Stimulated activated naive B cell treated with anti-CD40 and anti-IgM and Interleukin-4, amounts not matched to agents 10 μg/mL and 1 μg/mL and 100 μg/mL, for 72 hours (primary cell): ENCODE data around the gene COQ8A.
"Not testable (repeated sequence)": the region's sequence is repeated elsewhere in the genome, so short reads cannot be mapped to it uniquely, and the experiment has no call there.

Experiments used
- ATAC-seq, 2 donors: fragments of 150-1000 bp; cut with Tn5 transposase; replicated peaks; 2 replicates each; pipeline ENCODE4 v1.10.0; 2021; ENCODE audit warnings: moderate library complexity in 1 of 2
- DNase-seq: peaks from one replicate; pipeline ENCODE4 v3.0.0; 2021
- H3K27ac Mint-ChIP-seq: one replicate; pipeline ENCODE4 v1.8.0; 2022; ENCODE audit warnings: mild to moderate bottlenecking, mixed read lengths
- H3K27me3 Mint-ChIP-seq, 2 donors: one replicate each; pipeline ENCODE4 v1.8.0; 2022; ENCODE audit warnings: mixed read lengths in 2 of 2
- H3K36me3 Mint-ChIP-seq, 2 donors: one replicate each; pipeline ENCODE4 v1.8.0; 2022; ENCODE audit warnings: mixed read lengths in 2 of 2, mild to moderate bottlenecking in 1 of 2
- H3K4me1 Mint-ChIP-seq, 2 donors: one replicate each; pipeline ENCODE4 v1.8.0; 2022; ENCODE audit warnings: mixed read lengths in 2 of 2, mild to moderate bottlenecking in 1 of 2
- H3K4me3 Mint-ChIP-seq, 2 donors: one replicate each; pipeline ENCODE4 v1.8.0; 2022; ENCODE audit warnings: mild to moderate bottlenecking in 2 of 2, mixed read lengths in 2 of 2, moderate library complexity in 1 of 2
- H3K9me3 Mint-ChIP-seq, 2 donors: one replicate each; pipeline ENCODE4 v1.8.0; 2022; ENCODE audit warnings: mixed read lengths in 2 of 2, mild to moderate bottlenecking in 1 of 2

COQ8A gene

DNA sequence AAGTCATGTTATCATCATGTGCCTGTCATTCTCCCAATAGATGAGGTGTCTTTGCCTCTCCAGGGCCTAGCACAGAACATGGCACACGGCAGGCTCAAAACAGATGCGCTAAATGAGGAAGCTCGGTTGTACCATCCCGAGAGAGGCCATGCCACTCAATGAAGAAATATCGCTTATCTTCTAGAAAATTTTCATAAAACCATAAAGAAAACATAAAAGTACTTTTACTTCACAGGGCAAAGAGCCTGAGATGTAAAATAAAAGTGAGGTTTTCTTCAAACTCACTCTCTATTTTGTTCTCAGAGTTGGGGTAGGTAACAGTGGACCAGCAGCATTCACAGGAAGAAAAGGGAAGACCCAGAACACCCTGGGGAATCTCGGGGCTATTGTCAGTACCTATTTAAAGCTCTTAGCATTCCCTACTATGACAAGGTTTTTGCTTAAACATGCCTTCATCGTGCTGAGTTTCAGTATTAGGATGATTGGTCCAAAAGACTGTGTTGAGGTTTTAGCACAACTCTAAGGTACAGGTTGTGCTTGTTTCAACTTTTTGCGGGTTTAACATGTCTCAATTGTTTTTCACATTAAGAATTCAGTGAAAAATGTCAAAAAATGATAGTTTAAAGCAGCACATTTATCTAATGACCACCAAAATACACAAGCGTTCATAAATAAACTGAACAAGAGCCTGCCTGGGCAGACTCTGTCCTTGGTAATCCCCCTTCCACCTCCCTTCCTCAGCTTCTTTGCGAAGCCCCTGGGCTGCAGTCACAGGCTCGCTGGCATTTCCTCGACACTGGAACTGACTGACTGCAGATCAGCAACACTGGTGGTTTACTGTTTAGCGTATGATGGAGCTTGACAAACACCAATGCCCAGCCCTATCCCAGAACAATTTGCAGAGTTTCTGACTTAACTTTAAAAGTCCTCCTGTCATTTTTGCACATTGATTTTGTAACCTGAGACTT, 55.6 kb downstream of the COQ8A start:
- Mint-ChIP-seq H3K27me3 (peaks cover 0 to 4% of the 10 kb centered on the region in 2 donors), H3K4me3 (peak overlapping the region; percentile 45 to 67), H3K27ac (peak overlapping the region; percentile 81), H3K36me3 (peaks cover 2 to 9% of the 10 kb centered on the region in 2 donors), H3K4me1 (peaks cover 16 to 27% of the 10 kb centered on the region in 2 donors), H3K9me3 (peaks cover 0 to 9% of the 10 kb centered on the region in 2 donors)
- peak; percentile 65 for DNase-seq
- peak; percentile 93 to 96 for ATAC-seq

DNA sequence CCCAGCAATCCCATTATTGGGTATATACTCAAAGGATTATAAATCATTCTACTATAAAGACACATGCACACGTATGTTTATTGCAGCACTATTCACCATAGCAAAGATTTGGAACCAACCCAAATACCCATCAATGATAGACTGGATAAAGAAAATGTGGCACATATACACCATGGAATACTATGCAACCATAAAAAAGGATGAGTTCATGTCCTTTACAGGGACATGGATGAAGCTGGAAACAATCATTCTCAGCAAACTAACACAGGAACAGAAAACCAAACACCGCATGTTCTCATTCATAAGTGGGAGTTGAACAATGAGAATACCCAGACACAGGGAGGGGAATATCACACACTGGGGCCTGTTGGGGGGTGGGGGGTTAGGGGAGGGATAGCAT, 59.5 kb downstream of the COQ8A start:
- H3K27ac Mint-ChIP-seq, H3K4me3 Mint-ChIP-seq, H3K9me3 Mint-ChIP-seq, H3K36me3 Mint-ChIP-seq, ATAC-seq, H3K27me3 Mint-ChIP-seq, DNase-seq: not testable (repeated sequence)
- H3K4me1 Mint-ChIP-seq = peaks cover 13 to 19% of the 10 kb centered on the region in 2 donors

DNA sequence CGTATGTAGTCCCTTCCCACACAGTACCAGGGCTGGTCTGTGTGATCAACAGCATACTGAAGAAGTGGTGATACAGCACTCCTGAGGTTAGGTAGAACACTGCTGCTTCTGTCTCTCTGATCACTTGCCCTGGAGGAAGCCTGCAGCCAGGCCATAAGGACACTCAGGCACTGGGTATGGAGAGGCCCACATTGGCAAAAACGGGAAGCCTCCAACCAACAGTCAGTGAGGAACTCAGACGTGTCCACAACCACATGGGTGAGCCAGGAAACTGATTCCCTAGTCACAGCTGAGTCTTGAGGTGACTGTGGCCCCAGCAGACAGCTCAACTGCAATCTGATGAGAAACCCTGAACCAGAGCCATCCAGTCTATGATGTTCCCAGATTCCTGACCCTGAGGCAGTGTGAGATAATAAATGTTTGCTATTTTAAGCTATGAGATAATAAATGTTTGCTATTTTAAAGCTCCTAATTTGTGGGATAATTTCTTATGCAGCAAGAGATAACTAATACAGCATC, 62.5 kb downstream of the COQ8A start:
- DNase-seq (no peak), ATAC-seq (no peak)
- Mint-ChIP-seq H3K27ac (no peak overlapping the region), H3K4me1 (no peaks in the 10 kb centered on the region), H3K9me3 (peaks cover 0 to 6% of the 10 kb centered on the region in 2 donors), H3K36me3 (peaks cover 0 to 6% of the 10 kb centered on the region in 2 donors), H3K4me3 (no peak overlapping the region), H3K27me3 (peaks cover 0 to 4% of the 10 kb centered on the region in 2 donors)

DNA sequence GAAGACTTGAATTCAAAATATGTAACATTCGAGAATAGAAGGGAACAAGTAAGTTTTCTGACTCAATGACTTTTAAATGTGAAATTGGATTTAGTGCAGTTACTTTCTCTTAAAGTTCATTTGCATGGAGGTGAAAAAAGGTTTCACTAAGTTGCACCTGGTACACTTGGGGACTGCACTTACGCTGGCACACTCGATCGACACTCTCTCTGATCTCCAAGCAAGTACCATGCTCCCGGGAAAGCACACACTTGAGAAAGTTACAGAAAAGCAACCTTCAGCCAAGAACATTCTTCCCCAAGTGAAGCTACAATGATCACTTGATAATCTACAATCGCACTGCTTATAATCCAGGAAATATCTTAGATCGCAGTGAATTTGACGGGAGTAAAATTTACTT, 63.1 kb downstream of the COQ8A start:
- Mint-ChIP-seq H3K27ac (no peak overlapping the region), H3K27me3 (peaks cover 0 to 4% of the 10 kb centered on the region in 2 donors), H3K4me3 (no peak overlapping the region), H3K9me3 (peaks cover 0 to 4% of the 10 kb centered on the region in 2 donors), H3K36me3 (peaks cover 0 to 4% of the 10 kb centered on the region in 2 donors), H3K4me1 (no peaks in the 10 kb centered on the region)
- no peak for ATAC-seq
- DNase-seq = no peak

DNA sequence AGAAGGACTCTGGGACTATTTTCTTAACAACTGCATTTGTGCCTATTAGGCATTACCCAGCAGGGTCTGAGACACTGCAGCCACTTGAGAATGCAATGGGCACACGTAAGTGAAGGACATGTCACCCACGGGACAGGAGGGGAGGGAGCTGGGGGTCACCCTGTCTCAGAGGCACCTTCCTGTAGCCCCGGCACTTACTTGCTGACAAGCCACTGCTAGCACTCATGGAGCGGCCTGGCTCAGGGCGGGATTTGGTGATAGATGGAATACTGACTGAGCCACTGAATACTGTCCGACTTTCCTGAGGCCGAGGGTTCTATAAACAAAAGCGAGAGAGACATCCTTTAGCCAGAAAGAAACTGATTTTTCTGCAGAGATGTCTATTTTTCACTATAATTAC, 64.7 kb downstream of the COQ8A start:
- DNase-seq = no peak
- H3K36me3 Mint-ChIP-seq = no peaks in the 10 kb centered on the region
- no peaks in the 10 kb centered on the region for H3K4me1 Mint-ChIP-seq
- no peak overlapping the region for H3K27ac Mint-ChIP-seq
- no peak for ATAC-seq
- H3K4me3 Mint-ChIP-seq = no peak overlapping the region
- no peaks in the 10 kb centered on the region for H3K9me3 Mint-ChIP-seq
- no peaks in the 10 kb centered on the region for H3K27me3 Mint-ChIP-seq

DNA sequence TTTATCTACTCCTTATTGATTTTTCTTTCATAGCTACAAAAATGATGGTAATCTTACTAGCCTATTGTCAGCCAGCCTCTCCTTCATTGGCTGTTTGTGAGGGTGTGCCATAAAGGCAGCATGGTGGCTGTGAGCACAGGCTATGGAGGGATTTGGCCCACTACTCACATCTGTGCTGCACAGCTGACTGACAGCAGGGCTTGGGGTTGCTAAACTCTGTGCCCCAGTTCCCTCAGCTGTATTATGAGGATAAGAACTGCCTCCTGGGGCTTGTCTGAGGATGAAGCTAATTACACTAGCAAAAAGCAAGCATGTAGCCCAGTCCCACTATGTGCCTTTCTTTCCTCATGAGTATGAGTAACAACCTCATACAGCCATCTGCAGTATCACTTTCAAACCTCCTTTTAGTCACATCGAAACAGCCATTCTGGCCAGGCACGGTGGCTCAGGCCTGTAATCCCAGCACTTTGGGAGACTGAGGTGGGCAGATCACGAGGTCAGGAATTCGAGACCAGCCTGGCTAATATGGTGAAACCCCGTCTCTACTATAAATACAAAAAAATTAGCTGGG, 66.2 kb downstream of the COQ8A start:
- peaks cover 0 to 5% of the 10 kb centered on the region in 2 donors for H3K27me3 Mint-ChIP-seq
- no peak overlapping the region for H3K27ac Mint-ChIP-seq
- H3K4me1 Mint-ChIP-seq = no peaks in the 10 kb centered on the region
- no peak overlapping the region for H3K4me3 Mint-ChIP-seq
- no peak for ATAC-seq
- H3K36me3 Mint-ChIP-seq = no peaks in the 10 kb centered on the region
- H3K9me3 Mint-ChIP-seq = no peaks in the 10 kb centered on the region
- DNase-seq = no peak

DNA sequence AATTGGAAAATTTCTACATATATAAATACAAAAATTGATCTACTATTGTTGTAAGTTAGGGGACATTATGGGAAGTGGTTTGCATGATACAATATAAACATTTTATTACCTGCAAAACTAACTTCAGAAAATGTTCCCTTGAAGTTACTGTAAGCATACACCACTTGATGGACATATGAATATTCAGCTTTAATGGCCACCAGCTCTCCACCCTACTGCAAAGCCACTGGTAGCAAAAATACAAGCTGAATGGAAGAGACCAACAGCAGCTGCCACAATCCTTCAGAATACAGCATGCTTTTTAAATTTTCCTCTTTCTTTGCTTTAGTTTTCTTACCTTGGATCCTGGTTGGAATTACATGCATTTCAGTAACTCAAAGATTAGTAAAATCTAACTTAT, 69.8 kb downstream of the COQ8A start:
- DNase-seq (no peak), ATAC-seq (no peak)
- H3K27me3 Mint-ChIP-seq = peaks cover 0 to 5% of the 10 kb centered on the region in 2 donors
- H3K4me3 Mint-ChIP-seq = no peak overlapping the region
- H3K27ac Mint-ChIP-seq = no peak overlapping the region
- H3K36me3 Mint-ChIP-seq = no peaks in the 10 kb centered on the region
- H3K9me3 Mint-ChIP-seq = no peaks in the 10 kb centered on the region
- H3K4me1 Mint-ChIP-seq = no peaks in the 10 kb centered on the region

DNA sequence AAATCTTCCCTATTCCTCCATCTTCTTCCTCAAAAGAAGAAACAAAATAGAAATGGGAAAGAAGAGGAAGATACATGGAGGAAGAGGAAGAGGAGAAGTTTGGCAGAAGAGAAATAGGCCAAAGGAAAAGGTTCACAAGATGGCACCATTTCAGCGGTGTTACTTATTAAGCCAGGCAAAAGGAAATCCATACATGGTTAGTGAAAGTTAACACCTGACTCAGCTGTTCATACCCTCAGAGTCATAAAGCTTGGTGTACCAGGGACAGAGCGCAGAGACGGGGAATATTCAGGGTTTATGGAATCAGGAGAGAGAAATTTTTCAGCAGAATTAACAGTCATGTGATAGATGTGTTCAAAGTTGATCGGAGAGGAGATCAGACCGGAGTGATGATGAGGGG, 70.6 kb downstream of the COQ8A start:
- no peak for ATAC-seq
- Mint-ChIP-seq H3K36me3 (no peaks in the 10 kb centered on the region), H3K9me3 (no peaks in the 10 kb centered on the region), H3K27me3 (peaks cover 0 to 8% of the 10 kb centered on the region in 2 donors), H3K4me1 (no peaks in the 10 kb centered on the region), H3K27ac (no peak overlapping the region), H3K4me3 (no peak overlapping the region)
- DNase-seq = no peak

DNA sequence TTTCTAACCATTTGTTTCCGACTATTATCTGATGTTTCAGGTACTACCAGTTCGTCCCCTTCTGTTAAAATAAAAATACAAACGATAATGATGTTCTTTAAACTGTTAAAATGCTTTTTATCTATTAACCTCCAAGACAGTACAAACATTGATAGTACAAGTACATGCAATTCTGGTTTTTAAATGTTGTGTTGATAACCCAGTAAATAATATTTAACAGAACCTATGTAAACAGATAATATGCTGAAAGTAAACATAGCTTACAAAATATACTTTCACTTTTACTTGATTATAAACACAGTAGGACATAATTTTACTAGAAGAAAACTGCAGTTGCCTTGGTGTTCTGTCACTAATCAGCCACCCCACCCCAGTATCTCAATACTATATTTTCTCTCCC, 76.9 kb downstream of the COQ8A start:
- Mint-ChIP-seq H3K4me1 (no peaks in the 10 kb centered on the region), H3K9me3 (peaks cover 4% of the 10 kb centered on the region in 2 donors), H3K36me3 (no peaks in the 10 kb centered on the region), H3K4me3 (no peak overlapping the region), H3K27me3 (peaks cover 6 to 10% of the 10 kb centered on the region in 2 donors), H3K27ac (no peak overlapping the region)
- DNase-seq = no peak
- no peak for ATAC-seq

DNA sequence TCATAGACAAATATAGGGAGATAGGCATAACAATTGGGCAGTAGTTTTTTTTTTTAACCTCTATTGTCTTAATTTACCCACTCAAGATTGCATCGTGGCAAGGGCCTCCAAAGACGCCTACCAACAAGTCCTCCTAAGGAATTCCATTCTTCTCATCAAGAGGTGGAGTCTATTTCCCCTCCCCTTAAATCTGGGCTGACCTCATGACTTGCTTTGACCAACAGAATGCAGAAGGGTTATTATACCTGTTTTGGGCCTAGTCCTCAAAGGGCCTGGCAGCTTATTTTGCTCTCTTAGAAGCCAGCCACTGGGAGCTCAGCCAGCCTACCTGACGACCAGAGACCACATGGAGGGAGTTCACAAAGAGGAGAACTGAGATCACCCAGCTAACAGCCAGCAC, 92.3 kb downstream of the COQ8A start:
- ATAC-seq = no peak
- no peaks in the 10 kb centered on the region for H3K4me1 Mint-ChIP-seq
- no peak overlapping the region for H3K4me3 Mint-ChIP-seq
- peaks cover 0 to under 1% of the 10 kb centered on the region in 2 donors for H3K27me3 Mint-ChIP-seq
- no peaks in the 10 kb centered on the region for H3K9me3 Mint-ChIP-seq
- H3K27ac Mint-ChIP-seq = no peak overlapping the region
- no peaks in the 10 kb centered on the region for H3K36me3 Mint-ChIP-seq
- DNase-seq = no peak

DNA sequence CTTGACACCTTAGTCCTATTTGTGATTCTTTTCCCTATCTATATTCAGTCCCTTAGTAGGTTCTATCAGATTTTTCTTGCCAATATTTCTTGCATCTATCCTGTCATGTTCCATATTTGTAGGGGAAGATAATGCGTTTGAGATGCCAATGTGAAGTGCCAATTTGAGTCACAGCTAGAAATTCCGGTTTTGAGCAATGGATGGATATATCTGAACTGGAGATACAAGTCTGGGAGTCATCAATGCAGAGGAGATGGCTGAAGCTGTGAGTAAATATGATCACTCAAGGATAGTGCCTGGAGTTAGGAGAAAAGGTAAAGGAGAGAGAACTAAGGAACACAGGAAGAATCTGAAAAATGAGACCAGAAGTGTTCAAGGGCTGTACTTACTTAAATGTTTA, 93.8 kb downstream of the COQ8A start:
- H3K36me3 Mint-ChIP-seq = no peaks in the 10 kb centered on the region
- no peak overlapping the region for H3K27ac Mint-ChIP-seq
- ATAC-seq = no peak
- H3K9me3 Mint-ChIP-seq = peaks cover 0 to 1% of the 10 kb centered on the region in 2 donors
- DNase-seq = no peak
- H3K4me3 Mint-ChIP-seq = no peak overlapping the region
- H3K4me1 Mint-ChIP-seq = no peaks in the 10 kb centered on the region
- H3K27me3 Mint-ChIP-seq = no peaks in the 10 kb centered on the region

DNA sequence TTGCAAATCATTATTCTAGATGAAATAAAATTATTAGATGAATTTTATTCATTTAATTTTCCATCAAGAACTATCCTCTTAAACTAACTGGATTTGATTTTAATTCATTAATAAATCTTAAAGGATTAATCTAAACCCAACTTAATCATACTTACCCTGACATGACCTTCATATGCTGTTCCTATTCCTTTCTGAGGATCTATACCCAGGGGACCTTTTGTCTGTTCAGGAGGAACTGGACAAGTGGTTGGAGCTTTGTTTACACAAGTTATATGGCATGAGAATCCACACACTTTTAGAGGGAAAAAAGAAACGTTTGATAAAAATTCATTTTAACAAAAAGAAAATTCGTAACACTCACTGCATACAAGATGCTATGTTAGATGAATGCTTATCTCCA, 95.2 kb downstream of the COQ8A start:
- Mint-ChIP-seq H3K4me3 (no peak overlapping the region), H3K36me3 (no peaks in the 10 kb centered on the region), H3K9me3 (peaks cover 0 to 1% of the 10 kb centered on the region in 2 donors), H3K27me3 (no peaks in the 10 kb centered on the region), H3K4me1 (no peaks in the 10 kb centered on the region), H3K27ac (no peak overlapping the region)
- DNase-seq = no peak
- ATAC-seq = no peak

DNA sequence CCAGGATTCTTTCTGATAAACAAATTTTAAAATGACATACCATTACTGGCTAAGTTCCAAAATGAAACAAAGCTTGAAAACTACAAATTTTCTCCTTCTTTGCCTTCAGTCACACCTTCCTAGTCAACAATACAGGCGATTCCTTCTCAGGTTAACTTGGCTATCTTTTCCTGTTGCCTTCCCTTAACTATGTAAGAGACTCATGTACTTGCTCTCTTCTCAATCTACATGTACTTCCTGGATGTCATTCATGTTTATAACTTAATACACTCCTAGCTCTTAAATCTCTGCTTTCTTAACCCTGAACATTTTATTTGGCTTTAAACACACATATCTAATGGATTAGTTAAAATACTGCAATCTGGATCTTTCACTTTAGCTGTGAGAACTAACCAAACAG, 97.0 kb downstream of the COQ8A start:
- Mint-ChIP-seq H3K27ac (no peak overlapping the region), H3K4me1 (no peaks in the 10 kb centered on the region), H3K9me3 (peaks cover 0 to 1% of the 10 kb centered on the region in 2 donors), H3K4me3 (no peak overlapping the region), H3K27me3 (no peaks in the 10 kb centered on the region), H3K36me3 (no peaks in the 10 kb centered on the region)
- ATAC-seq (no peak), DNase-seq (no peak)
